SU-DHL-6 (cell line): ENCODE results near the gene AUH.

Experiments
- H2AFZ ChIP-seq: fragments of 200-600 bp; sonication (generic); 2 replicates; pipeline ENCODE4 v1.6.1; 2014; ENCODE audit warnings: low read depth, mild to moderate bottlenecking, moderate library complexity, mixed read lengths, antibody characterized with exemption, low read length; ENCODE audit not compliant: severe bottlenecking
- H3F3A ChIP-seq: fragments of 200-600 bp; shearing (Covaris generic); 2 replicates; pipeline ENCODE4 v1.6.0; 2016; ENCODE audit warnings: antibody characterized with exemption, mild to moderate bottlenecking; ENCODE audit not compliant: insufficient read depth
- H3K27ac ChIP-seq: fragments of 200-600 bp; sonication (generic); 2 replicates; pipeline ENCODE4 v1.5.1; 2016; ENCODE audit warnings: low read depth, mild to moderate bottlenecking, low read length, moderate library complexity, mixed read lengths
- H3K27me3 ChIP-seq: fragments of 200-600 bp; sonication (generic), shearing (Covaris generic); 2 replicates; pipeline ENCODE4 v1.6.0; 2014; ENCODE audit warnings: mild to moderate bottlenecking, low read length
- H3K36me3 ChIP-seq: fragments of 200-600 bp; sonication (generic); 2 replicates; pipeline ENCODE4 v1.6.1; 2014; ENCODE audit warnings: mild to moderate bottlenecking, low read length, mixed read lengths
- H3K4me2 ChIP-seq: fragments of 300-600, 200-600 bp; shearing (Covaris generic), sonication (generic); 2 replicates; pipeline ENCODE4 v1.6.0; 2014; ENCODE audit warnings: low read length, low read depth, mild to moderate bottlenecking; ENCODE audit not compliant: poor library complexity, severe bottlenecking
- H3K4me3 ChIP-seq: fragments of 200-600 bp; sonication (generic); 2 replicates; pipeline ENCODE4 v1.5.1; 2014; ENCODE audit warnings: antibody characterized with exemption, low read length, mild to moderate bottlenecking, mixed read lengths; ENCODE audit not compliant: insufficient read depth, poor library complexity, severe bottlenecking
- H3K79me2 ChIP-seq: fragments of 200-600 bp; sonication (generic); 2 replicates; pipeline ENCODE4 v1.6.1; 2014; ENCODE audit warnings: mild to moderate bottlenecking, low read length, moderate library complexity; ENCODE audit not compliant: insufficient read depth
- H3K9ac ChIP-seq: fragments of 200-600 bp; sonication (generic); 2 replicates; pipeline ENCODE4 v1.7.0; 2014; ENCODE audit warnings: mild to moderate bottlenecking, low read length
- H3K9me2 ChIP-seq: fragments of 200-600 bp; sonication (generic); replicated peaks from 2 replicates; pipeline ENCODE4 v1.6.1; 2014; ENCODE audit warnings: low read length; ENCODE audit not compliant: insufficient read depth
- H3K9me3 ChIP-seq: fragments of 200-600 bp; sonication (generic); 2 replicates; pipeline ENCODE4 v1.6.1; 2014; ENCODE audit warnings: low read length, mixed read lengths; ENCODE audit not compliant: insufficient read depth
- H4K20me1 ChIP-seq: fragments of 200-600 bp; sonication (generic); 2 replicates; pipeline ENCODE4 v1.6.1; 2014; ENCODE audit warnings: low read depth, mild to moderate bottlenecking, antibody characterized with exemption, low read length, moderate library complexity, mixed read lengths
- CTCF ChIP-seq: fragments of 200-600 bp; sonication (generic); IDR thresholded peaks from one replicate; pipeline ENCODE4 v1.5.1; 2017; ENCODE audit warnings: antibody characterized with exemption, mild to moderate bottlenecking, low read length, moderate library complexity; ENCODE audit not compliant: insufficient read depth, poor library complexity, severe bottlenecking
- EZH2phosphoT487 ChIP-seq: fragments of 200-600 bp; sonication (generic), shearing (Covaris generic); conservative IDR thresholded peaks from 2 replicates; pipeline ENCODE4 v1.6.1; 2018; ENCODE audit warnings: mild to moderate bottlenecking, antibody characterized with exemption, low read length, moderate library complexity, mixed read lengths

The AUH gene

DNA sequence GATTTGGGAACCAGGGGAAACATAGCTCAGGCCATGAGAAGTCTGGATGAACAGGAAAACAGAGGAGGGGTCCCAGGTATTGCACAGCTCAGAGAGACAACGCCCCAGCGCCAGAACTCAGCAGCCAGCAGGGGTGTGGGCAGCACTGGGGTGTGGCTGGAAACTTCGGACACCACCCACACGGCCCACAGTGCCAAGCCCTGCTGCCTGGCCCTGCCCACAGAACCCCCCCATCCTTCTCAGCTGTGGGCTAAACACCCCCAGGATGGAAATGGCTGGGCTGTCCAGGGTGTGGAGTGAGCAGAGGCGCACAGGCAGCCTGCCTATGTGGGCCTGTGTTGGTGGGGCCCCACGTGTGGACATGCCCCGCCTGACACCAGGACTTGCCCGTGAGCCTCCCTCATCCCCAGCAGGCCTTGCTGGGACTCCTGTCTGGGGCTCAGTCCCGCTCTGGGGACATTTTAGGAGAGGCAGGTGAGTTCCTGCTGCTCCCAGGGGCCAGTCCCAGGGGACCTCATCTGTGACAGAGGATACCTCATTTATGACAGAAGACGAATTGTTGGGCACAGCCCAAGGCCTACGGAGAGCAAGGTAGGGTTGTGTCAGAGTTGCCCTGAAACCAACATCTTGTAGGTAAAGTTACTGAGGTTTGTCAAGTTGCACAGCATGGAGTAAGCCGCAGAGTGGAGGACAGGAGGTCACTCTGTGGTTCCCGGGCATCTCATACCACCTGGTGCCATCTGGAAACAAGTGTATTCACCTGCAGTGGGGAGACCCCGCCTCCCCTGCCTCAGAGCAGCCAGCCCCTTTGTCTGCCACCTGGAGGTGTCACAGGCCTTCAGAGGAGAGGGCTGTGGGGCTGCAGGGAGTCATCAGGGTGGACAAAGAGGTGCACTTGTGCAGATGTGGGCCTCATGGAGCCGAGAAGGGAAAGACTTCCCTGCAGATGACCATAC lies 183.2 kb downstream of the AUH start:
- no peak overlapping the region for H3K4me3 ChIP-seq
- no peak overlapping the region for H3K4me2 ChIP-seq
- H3K9me2 ChIP-seq, result no peaks in the 10 kb centered on the region
- H3F3A ChIP-seq, result no peaks in the 10 kb centered on the region
- H3K27me3 ChIP-seq, result no peaks in the 10 kb centered on the region
- no peak overlapping the region for H3K27ac ChIP-seq
- no peaks in the 10 kb centered on the region for H3K9me3 ChIP-seq
- H2AFZ ChIP-seq, result no peak overlapping the region
- no peaks in the 10 kb centered on the region for H4K20me1 ChIP-seq
- H3K36me3 ChIP-seq, result no peaks in the 10 kb centered on the region
- TF ChIP-seq CTCF (no peak), EZH2phosphoT487 (no peak)
- H3K79me2 ChIP-seq, result no peaks in the 10 kb centered on the region
- no peak overlapping the region for H3K9ac ChIP-seq

DNA sequence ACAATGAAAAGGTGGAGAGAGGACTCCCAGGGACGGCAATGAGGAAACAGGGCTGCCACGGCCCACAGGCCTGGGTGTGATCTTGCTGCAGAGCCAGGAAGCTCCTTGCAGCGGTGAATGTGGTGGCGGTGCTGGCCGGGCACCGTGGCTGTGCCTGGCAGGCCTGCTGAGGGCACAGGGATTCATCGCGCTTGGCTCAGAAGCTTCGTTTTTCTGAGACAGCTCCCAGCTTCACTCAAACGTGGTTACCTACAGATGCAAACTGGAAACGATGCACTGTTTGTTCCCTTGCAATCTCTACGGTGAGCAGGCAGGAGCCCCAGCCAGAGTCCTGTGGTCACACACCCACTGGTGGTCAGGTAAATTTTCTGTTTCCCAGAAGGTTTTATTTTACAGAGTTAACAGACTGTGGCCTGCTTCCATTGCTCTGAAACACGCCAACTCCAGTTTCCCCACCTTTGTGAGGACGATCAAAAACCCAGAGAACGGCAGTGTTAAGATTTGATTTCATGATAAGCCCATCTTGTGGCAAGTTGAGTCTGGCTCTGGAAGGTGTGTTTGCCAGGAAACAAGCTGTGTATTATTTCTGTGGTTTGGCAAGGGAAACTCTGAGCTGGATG lies 183.9 kb downstream of the AUH start:
- Histone ChIP-seq H3K36me3 (no peaks in the 10 kb centered on the region), H3K9me3 (no peaks in the 10 kb centered on the region), H4K20me1 (no peaks in the 10 kb centered on the region), H3F3A (no peaks in the 10 kb centered on the region), H3K79me2 (no peaks in the 10 kb centered on the region), H3K9me2 (no peaks in the 10 kb centered on the region), H2AFZ (no peak overlapping the region), H3K27me3 (no peaks in the 10 kb centered on the region), H3K27ac (no peak overlapping the region), H3K4me2 (no peak overlapping the region), H3K9ac (no peak overlapping the region), H3K4me3 (no peak overlapping the region)
- TF ChIP-seq CTCF (no peak), EZH2phosphoT487 (no peak)

- Histone ChIP-seq H3K4me3 (no peak overlapping the region), H3K9me2 (no peaks in the 10 kb centered on the region), H4K20me1 (no peaks in the 10 kb centered on the region), H3K27me3 (no peaks in the 10 kb centered on the region), H3K4me2 (no peak overlapping the region), H3K9ac (no peak overlapping the region), H3F3A (no peaks in the 10 kb centered on the region), H3K79me2 (no peaks in the 10 kb centered on the region), H2AFZ (no peak overlapping the region), H3K9me3 (no peaks in the 10 kb centered on the region), H3K36me3 (no peaks in the 10 kb centered on the region), H3K27ac (no peak overlapping the region)
- TF ChIP-seq CTCF, result no peak
Observed at GRCh38 chr9:91177081-91177480, 184.6 kb downstream of the AUH start.
